ENCODE results near the gene ELFN1.
"Not testable (repeated sequence)": the region's sequence is repeated elsewhere in the genome, so short reads cannot be mapped to it uniquely, and the experiment has no call there.

ELFN1 gene

GRCh38 chr7:1713502-1714484, 43.7 kb downstream of the ELFN1 start:
- DNase-seq, result no peak

- DNase-seq, result no peak
These were observed 44.7 kb downstream of the ELFN1 start for GRCh38 chr7:1714583-1715330.

GRCh38 chr7:1715331-1715625, 45.2 kb downstream of the ELFN1 start:
- no peak for DNase-seq

DNA sequence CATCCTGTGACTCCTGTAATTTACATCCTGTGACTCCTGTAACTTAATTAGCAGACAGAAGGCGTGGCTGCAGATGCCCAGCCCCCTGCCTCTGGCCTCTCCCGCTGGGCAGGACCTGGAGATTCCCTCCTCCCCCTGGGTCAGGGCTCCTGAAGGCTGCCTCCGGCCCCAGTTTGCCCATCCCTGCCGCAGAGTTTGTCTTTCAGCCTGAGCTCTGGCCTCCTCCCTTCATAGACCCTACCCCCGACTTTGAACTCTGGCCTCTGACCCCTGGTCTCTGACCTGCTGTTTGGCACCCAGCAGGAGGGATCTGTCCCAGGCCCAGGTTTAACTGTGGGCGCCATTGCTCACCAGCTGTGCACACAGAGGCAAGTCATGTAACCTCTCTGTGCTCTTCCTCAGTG, 45.6 kb downstream of the ELFN1 start:
- DNase-seq, result no peak

DNA sequence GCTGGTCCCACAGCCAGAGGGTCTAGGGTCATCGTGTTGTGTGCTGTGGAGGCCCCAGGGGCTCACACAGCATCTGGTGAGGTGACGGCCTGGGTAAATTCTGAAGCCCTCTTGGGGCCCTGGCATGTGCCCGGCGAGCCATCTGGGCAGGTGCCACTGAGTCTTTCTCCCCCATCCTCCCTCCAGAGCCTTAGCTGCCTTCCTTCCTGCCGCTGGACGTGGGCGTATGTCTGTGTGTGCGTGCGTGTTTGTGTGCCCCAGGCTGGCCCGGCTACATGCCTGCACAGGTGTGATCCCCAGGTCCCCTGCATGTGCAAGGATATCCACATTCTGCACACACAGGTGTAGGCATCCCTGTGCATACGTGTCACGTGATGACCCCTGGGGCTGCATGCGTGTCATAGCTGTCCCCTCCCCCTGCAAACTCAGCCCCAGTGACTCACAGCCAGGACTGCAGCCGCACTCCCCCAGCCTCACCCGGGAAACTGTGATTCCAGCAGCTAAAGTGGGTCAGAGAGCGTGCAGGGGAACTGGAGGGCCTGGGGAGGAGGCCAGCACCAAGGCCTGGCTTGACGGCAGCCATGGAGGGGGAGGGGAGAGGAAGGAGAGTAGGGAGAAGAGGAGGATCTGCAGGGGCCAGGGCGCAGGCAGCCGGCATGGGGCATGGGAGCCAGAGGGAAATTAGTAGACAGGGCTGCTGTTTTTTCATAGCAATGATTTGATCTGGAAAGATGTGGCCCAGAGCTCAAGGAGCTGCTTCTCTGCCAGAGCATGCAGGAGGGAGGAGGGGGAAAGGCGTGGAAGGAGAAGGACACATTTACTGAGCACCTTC, 46.4 kb downstream of the ELFN1 start:
- no peak for DNase-seq

- no peak for DNase-seq
These were observed 47.0 kb downstream of the ELFN1 start for GRCh38 chr7:1717095-1717483.

GRCh38 chr7:1717903-1718676, 48.0 kb downstream of the ELFN1 start:
- no peak for DNase-seq

DNA sequence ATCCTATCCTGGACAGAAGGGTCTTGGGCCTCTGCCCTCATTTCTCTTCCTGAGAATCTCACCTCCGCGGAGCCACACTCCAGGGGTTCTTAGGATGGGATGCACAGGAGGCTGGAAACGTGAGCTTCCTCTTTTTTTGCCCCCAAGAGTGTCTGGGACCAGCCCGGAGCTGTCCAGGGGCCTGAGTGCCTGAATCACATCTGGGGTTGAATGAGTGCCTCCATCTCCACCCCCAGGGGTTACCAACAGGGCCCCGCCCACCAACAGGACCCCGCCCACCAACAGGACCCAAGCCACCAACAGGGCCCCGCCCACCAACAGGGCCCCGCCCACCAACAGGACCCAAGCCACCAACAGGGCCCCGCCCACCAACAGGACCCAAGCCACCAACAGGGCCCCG, 48.8 kb downstream of the ELFN1 start:
- not testable (repeated sequence) for DNase-seq

- not testable (repeated sequence) for DNase-seq
These were observed 49.2 kb downstream of the ELFN1 start for GRCh38 chr7:1719256-1719655.

GRCh38 chr7:1719913-1720312, 49.8 kb downstream of the ELFN1 start:
- DNase-seq, result no peak

DNA sequence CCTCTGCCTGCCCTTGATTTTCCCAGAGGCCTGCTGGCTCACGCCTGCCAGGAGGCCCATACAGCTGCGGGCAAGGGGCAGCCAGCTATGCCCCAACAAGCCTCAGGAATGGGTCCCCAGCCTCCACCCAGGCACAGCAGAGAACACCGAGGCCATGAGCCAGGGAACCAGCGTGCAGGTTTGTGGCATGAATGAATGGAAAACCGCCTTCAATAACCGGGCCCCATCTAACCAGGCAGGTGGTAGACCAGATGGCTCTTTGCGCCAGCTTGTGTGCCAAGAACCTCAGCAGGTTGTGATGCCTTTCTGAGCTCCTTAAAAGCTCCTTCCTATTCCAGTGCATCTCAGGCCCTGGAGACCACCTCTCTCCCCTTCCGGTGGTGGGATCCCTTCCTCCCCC, 50.2 kb downstream of the ELFN1 start:
- no peak for DNase-seq

DNA sequence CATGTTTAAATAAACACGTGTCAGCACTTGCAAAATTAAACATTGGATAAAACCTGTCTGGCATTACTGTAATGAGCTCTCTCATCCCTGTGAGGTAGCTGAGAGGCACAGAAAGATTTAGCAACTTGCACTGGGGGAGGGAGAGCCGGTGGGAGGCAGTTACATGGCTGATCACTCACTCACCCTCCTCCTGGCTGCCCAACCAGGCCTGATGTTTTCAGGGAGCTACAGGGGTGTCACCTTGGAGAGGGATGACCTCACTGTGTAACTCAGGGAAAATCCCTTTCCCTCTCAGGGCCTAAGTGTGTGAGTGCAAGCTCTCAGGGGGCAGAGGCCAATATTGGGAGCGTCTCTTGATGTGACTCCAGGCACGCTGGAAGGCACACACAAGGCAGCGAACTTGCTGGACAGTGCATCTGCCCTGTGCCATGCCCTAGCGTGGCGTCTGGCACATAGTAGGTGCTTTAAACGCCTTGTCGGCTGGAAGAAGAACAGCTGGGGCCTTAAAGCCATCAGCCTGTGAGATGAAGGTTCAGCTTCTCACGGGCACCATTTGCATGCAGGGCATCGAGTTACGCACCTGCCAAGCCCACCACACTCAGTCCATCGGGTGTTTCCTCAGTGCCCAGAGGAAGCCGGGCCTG, 51.1 kb downstream of the ELFN1 start:
- no peak for DNase-seq

DNA sequence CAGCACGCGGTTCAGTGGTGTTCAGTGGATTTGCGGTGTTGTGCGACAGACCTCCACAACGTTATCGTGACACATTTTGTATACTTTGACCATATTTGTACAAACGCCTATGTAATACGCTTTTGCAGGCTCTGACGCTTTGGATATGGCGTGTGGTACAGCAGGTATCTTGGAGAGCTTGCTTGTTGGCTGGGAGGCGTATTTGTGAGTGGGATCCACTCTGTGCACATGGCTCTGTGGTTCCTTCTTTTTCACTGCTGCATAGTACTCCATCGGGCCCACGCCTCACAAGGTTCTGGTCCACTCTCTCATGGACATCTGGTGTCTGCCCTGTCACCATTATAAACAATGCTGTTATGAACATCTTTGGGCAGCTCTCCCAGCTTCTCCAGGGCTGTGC, 53.2 kb downstream of the ELFN1 start:
- DNase-seq, result no peak

GRCh38 chr7:1724118-1724910, 54.2 kb downstream of the ELFN1 start:
- DNase-seq, result no peak

- no peak for DNase-seq
These were observed 55.2 kb downstream of the ELFN1 start for GRCh38 chr7:1725199-1725690.

DNA sequence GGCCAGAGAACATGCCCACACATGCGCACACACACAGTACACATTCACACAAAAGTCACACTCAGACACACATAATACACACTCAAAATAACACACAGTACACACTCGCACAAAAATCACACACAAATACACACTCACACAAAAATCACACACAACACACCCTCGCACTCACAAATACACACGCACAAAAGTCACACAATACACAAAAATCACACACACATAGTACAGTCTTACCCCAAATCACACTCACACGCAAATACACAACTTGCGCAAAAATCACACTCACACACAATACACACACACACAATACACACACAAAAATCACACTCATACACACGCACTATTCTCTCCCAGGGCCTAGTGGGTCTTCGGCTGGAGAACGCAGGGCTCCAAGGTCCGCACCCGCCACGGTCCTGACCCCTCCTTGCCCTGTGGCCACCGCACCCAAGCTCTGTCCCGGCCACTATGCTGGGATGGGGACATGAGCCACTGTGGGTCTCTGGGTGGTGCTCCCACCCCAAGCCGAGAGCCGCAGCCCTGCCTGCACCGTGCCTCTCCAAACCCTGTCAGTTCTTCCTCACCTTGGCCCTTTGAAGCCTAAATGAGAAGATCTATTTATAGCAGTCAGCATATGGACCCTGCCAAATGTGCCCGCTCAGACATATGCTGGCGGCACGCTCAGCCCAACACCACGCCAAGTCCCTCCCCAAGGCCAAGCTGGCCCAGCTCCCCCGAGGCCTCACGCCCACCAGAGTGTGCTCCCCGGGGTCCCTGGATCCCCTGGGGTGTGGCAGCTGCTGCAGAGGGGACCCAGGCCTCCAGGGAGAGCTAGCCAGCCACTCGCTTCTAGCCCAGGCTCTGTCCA, 55.9 kb downstream of the ELFN1 start:
- DNase-seq, result no peak

DNA sequence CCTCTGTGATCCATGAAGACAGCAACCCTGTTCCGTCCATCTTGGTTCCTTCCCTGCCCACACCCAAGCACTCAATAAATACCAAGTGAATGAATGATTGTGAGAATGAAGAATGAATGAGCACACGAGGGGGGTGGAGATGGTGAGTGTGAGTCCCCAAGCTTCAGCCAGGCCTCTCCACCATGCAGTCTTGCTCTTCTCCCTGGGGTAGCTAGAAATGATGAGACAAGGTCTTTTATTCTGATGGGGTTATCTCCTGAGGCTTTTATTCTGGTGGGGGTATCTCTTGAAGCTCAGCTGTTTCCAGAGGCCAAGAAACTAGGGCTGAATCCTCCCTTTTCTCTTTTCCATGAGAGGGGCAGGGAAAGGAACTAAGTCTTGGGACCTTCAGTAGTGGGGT, 57.0 kb downstream of the ELFN1 start:
- no peak for DNase-seq

- no peak for DNase-seq
These were observed 57.9 kb downstream of the ELFN1 start for GRCh38 chr7:1727812-1728570.

DNA sequence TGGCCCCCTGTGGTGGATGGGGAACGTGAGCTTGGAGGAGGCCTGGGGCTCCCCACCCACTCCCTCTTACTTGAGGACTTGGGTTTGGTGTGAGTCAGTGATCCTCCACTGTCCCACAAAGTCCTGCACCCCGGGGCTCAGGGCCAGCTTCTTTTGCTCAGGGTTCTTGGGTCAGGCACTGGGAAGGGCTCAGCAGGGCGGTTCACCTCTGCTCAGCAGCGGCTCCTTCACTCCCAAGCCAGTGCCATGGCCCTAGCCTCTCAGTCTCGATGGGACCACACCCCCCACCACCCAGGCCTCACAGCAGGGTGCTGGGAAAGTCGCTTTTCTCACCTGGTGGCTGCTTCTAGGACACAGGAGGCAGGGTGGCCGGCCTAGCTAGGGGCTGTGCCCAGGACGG, 59.1 kb downstream of the ELFN1 start:
- DNase-seq, result no peak
